Stimulated activated CD8-positive, alpha-beta memory T cell treated with anti-CD3 and anti-CD28 coated beads, Interleukin-4, amount 100 ng/mL, for 24 hours (primary cell): ENCODE data around the gene AHNAK.
"Not testable (repeated sequence)": the region's sequence is repeated elsewhere in the genome, so short reads cannot be mapped to it uniquely, and the experiment has no call there.

ENCODE experiments used
- DNase-seq: peaks from one replicate; pipeline ENCODE4 v3.0.0-alpha.2; 2020; ENCODE audit warnings: low read depth

The AHNAK gene

DNA sequence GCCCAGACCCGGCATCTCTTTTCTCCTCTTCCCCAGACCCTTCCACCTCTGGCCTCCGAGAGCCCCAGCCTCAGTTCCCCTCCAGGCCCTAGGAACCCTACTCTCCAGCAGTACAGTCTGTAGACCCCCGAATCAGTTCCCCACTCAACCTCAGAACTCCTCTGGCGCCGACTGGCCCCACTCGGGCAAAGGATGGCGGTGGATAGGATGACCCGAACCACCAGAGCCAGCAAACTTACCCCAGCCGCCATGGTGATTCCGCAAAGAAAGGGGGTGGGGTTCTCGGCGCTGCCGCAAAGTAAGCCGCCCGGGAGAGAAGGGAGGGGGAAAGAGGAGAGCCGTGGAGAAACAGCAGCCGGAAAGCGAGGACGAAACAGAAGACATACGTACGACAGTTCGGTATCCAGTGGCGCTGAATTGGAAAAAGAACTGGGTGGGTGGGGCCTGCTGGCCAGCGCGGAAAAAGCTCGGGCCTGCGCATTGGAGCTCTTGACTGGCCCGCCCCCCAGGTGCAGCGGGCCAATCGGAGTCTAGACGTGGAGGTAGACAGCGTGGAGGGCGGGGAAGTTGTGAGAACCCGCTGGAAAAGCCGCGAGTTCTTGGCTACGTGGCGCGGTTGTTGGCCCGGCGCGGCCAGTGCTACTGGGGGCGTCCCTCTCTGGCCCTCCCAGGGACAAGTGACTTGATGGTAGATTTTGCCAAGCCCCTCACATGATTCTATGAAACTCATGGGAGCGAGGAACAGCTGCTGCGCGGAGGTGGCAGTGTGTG, 27.2 kb upstream of the AHNAK start, which contains the start of gene EEF1G:
EEF1G (minus strand) TSS at position 300 of the 771 bp plus-strand sequence; CDS start at position 251, 49 bp downstream.
- peak; percentile 94 for DNase-seq

DNA sequence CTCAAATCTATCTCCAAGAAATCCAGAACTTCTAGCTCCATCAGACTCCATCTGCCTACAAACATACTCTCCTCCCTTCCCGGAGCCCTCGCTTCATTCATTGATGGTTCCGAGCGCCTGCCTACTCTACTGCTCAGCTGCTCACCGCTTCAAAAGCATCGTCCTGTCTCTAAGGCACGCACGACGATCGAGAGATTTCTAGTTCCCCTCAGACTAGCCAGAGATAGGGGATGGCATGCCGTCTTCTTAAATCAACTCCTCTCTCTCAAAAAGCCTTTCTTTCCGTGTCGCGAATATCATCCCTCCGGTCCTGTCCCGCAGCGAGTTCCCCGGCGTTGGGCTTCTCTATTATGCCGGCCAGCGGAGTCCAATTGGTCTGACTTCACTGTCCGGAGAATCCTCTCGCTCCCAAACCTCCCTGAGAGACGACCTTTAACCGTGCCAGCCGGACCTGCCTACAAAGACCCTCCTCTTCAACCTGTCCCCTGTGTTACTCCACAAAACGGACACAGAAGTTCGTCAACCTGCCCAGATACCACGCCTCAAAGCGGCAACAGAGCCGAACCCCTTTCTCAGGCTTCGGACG, 26.5 kb upstream of the AHNAK start:
- no peak for DNase-seq

DNA sequence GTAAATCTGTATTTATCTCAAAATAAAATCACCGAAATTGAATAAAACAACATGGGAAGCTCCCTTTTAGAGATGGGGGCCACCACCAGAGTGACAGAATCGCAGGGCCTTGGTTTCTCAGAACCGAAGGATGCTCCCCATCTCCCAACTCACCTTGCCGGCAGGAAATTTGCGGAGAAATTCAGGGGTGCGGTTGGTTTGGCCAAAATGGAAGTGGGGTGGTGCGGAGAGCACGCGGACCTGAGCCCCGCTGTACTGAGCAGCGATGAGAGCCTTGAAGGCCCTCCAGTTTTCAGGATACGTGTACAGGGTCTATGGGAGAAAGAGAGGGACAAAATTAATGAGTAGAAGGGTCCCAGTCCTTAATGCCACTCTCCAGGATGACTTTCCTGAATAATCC, 25.8 kb upstream of the AHNAK start:
- DNase-seq = no peak

DNA sequence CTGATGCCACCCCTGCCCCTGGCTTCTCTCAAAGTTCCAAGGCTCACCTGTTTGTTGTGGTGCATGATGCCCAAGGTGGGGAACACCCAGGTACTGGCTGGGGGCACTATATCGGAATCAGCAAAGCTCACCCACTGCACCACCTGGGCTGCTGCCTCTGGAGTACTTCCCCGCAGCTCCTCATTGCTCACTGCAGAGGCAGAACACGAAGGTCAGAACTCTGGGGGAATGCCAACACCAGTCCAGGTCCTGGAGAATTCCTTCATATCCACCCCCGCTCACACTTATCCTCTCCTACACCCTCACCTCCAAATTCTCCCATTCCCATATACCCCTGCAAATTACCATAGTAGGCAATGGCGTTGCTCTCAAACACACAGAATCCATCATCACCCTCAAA, 24.9 kb upstream of the AHNAK start:
- not testable (repeated sequence) for DNase-seq

DNA sequence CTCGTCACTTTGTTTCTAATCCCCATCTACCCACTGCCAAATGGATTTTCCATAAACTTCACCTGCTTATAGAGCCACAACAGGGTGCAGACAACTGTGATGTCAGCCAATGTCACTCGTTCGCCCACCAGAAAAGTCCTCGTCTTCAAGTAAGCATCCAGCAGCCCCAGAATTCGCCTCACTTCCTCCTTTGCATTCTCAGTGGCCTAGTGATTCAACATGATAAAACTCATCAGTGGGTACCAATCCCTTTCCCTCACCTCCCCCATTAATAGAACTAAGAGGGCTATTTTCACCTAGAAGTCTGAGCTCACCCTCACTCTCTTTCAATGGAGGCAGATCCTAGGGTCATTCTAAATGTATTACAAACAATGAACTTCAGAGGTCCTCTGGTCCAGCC, 24.3 kb upstream of the AHNAK start:
- DNase-seq = not testable (repeated sequence)

DNA sequence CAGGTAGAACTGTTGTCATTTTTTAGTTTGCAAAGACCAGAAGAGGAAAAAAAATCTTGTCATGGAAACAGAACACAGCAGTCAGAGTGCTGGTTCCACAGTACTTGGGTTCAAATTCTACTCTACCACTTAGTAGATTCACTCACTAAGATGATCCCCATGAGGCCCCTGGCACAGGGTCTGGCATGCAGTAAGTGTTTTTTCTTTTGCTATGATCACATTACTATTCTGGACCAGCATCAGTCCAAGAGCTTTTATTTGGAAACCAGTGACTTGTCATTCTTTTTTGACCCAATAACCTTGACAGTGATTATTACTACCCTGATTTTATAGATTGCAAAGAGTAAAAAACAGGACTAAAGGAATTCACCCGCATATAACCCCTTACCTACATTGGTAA, 23.0 kb upstream of the AHNAK start:
- no peak for DNase-seq

DNA sequence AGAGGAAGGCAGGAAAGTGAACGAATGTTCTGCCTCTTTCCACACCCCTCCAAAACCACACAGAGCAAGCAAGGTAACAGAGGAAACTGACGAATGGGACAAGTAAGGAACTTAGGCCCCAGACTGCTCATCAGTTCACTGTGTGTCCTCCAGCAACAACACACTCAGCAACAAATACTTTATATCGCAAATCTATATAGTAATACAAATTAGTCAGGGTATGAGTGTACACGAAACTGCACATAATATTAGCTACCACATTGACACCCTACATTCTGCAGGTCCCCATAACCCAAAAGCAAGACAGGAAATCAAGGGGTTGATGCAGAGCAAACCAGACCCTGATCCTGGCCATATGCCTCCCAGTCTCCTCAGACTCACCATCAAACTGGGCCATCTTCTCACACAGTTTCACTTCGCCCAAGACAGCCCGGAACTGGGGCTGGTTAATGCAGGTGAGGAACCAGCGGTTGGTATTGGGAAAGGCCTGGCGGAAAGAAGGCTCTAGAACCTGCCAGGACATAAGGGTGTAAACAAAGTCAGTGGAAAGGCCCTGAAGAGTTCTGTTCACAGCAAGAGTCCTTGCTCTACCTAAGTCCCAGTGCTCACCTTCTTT, 20.5 kb upstream of the AHNAK start:
- no peak for DNase-seq

DNA sequence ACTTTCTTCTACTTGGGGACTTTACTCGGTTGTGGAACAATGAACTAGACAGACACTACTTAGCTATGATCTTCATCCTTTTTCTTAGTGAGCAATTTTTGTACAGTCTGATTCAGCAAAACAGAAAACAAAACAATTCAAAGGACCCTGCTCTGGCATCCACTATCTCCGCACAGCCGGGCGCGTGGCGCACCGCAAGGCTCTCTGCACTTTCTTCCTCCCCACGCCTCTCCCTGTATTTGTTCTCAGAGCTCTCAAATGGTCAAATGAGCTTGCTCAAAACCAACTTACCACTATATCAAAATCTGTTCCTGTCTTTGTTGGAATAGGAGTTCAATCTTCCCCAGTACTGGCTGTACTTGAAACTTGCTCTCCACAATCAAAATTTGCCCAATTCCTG, 19.6 kb upstream of the AHNAK start:
- no peak for DNase-seq

DNA sequence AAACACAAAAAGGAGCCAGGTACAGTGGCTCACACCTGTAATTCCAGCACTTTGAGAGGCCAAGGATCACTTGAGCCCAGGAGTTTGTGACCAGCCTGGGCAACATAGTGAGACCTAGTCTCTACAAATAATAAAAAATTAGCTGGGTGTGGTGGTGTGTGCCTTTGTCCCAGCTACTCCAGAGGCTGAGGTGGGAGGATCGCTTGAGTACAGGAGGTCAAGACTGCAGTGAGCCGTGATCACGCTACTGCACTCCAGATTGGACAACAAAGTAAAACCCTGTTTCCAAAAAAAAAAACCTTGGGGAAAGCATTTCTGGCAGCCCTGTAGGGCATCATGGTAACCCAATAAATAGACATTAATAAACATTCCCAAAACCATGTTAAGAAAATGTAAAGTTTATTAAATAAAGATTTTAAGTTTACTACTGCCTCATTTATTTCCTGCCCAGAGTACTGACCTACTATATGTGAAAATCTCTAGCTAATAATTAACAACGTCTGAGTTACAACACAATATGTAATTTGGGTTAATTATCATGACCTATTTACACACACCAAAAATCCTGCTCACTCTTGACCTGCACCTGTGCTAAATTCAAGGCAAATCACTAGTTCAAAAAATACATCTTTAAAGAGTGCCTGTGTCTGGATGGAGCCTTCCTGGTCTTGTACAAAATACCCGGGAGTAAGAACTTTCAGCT, 18.6 kb upstream of the AHNAK start:
- DNase-seq = no peak

DNA sequence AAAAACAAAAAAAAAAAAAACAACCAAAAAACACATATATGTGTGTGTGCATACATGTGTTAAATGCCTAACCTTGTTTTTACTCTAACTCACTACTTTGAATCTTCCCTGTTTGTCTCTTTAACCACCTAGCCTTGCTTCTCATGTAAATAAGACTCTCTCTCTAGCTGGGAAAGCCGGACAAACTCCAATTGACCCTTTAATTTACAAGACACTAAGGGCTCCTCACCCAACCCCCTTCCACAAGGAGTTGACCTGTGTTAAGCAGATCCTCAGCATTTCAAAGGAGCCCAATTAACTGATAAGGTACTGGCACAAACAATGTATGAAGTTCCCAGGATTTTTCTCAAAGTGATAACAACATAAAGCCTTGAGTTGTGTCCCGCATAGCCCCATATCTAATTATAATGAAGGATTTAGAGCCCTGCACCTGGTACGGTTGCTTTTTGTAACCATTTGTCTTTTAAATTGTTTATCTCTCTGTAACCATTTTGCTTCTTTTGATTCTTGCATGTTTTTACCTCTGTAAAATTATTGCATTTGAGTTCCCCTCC, 15.1 kb upstream of the AHNAK start:
- DNase-seq = not testable (repeated sequence)

DNA sequence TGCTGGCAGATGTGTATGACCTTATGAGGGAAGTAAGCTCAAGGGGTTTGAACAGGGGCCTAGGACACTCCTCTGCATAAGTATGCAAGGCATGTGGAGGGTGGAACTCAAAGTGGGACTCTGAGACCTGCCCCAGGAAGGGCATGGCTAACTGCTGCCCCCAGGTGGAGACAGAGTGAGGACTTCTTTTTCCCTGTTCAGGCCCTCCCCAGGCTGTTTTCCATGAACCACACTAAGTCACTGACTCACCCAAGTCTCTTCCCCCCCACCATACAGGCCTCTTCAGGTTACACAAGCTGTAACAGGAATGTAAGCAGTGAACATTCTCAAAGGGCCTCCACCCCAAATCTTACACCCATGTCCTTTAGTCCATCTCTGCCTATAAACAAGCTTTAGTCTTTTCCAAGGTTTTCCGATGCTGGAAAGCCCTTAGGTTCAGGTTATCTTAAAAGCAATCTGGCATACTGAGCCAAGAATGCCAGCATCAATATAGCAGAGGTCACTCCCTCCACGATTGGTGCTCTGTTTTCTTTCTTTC, 14.0 kb upstream of the AHNAK start:
- no peak for DNase-seq

DNA sequence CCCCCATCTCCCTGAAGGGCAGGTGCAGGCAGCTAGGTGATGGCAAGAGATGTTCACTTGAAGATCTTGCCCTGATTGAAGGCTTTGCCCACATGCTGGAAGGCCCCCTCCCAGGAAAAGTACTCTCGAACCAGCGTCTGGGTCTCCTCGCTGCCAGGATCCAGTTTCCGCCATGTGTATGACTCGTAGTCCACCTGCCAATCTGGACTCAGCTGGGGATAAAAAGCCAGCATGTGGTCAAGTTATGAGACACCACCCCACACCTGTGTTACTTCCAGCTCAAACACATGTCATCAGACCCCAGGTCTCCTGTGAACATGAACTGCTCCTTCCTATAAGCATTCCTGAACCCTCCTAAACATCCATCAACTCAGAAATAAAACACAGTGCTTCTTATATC, 13.0 kb upstream of the AHNAK start:
- DNase-seq = not testable (repeated sequence)

DNA sequence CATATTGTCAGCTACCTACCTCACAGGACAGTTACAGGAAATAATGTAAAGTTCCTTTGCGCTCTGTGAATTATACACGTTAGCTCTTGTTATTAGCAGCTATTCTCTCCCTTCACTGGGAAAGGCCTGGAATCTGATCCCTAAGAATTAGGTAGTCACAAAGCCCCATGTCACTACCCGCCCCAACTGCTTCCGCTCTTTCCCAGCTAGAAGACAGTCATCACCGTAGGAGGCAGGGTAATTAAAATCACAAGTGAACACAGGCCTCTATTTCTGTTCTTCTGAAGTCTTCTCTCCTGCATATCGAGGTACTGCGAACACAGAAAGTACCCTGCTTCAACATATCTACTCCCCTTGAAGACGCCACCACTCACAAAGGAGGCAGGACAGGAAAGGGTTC, 12.6 kb upstream of the AHNAK start:
- no peak for DNase-seq

DNA sequence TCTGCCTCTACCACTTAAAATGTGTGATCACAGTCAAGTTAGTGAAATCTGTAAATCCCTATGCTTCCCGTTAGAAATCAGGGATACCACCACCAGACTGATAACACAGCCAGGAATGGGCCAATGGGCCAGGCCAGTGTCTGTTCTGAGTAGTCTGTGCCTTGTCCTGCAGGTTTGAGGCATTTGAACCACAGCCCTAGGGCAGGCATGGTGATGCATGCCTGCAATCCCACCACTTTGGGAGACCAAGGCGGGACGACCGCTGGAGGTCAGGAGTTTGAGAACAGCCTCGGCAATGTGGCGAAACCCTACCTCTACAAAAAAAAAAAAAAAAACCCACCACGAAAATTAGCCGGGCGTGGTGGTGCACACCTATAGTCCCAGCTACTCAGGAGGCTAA, 12.1 kb upstream of the AHNAK start:
- no peak for DNase-seq

DNA sequence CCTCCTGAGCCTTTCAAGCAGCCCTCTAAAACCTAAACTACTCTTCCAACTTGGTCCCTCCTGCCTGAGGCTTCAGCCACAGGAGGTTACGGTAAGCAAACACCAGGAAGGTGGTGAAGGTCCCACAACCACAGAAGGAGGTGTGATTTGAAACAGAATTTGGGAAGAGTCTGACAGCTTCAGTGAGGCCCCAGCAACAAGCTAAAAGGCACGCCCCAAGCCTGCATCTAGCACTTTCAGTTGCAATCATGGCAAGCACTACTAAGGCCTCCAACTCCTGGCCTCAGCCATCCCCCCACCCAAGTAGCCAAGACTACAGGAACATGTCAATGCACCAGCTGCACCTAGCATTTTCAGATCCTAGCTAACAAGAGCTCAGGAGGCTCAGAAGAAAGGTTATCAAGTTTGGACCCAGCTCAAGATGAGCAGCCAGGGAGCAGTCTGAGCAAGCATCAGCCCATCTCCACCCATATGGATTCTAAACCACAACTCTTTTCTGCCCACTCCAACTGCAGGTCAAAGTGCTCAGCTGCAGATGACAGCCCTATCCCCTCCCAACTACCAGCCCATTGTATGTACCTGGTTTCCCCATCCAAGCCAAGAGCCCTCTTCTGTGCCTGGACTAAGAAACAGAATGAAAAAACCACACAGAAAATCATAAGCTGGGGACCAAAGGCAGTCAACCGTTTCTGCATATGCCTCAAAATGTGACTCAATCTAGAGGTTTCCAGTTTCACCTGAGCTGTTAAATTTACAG, 10.4 kb upstream of the AHNAK start:
- no peak for DNase-seq

DNA sequence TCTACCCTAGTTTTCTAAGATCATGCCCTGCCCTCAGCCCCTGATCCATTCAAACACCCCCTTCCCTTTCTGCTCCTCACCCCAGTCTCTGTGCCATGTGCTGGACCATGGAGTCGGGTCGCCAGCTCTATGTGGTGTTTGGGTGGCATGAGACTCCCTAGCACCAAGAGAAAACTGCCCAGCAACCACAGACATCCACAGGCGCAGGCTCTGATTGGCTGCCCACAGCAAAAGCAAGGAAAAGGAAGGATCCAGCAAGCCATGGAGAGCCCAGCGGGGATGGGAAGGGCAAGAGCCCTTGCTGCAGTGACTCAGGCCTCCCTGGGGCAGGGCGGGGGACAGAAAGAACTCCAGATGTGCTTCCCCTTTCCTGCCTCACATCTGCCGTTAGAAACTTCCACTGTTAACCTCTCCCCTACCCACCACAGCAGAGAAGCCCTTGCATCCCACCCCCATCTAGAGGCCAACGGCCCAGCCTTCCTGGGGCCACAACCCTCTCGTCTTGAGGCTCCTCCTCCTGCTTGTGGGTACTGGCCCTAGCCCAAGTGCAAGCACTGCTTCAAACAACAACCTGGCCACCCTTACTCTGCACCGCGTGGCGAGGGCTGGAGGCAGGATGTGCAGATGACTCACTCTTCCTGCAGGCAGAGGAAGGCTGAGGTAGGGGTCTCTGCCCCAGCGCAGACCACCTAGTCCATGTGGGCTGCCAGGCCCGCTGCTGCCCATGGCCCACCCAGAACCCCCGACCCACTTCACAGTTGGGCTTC, 9.7 kb upstream of the AHNAK start:
- DNase-seq = peak; percentile 73

DNA sequence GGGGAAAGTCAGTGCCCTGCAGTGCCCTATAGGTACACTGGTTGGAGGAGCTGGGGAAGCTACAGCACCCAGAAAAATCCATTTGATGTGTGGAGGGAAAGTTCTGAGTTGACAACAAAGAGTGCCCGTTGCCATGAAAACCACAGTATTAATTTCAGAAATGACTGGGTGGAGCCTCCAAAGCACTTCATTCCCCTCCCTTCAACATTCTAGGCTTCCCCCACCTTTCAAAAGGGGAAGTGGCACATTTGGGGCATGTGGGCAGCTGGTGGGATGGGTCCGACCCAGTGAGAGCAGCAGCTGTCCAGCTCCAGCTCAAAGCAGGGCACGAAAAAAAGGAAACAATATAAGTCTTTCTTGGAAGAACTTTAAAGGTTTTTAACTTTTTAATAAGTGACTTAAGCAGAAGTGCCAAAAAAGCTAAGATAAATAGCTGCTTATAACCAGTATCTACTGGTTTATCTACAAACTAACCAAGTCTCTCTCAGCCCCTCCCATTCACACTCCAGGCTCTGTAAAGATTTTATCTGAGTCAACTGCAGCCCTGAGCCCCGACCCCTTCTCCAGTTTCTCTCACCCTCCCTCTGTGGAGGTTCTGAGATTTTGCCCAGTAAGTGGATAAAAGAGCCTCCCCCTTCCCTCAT, 9.0 kb upstream of the AHNAK start:
- DNase-seq = no peak

DNA sequence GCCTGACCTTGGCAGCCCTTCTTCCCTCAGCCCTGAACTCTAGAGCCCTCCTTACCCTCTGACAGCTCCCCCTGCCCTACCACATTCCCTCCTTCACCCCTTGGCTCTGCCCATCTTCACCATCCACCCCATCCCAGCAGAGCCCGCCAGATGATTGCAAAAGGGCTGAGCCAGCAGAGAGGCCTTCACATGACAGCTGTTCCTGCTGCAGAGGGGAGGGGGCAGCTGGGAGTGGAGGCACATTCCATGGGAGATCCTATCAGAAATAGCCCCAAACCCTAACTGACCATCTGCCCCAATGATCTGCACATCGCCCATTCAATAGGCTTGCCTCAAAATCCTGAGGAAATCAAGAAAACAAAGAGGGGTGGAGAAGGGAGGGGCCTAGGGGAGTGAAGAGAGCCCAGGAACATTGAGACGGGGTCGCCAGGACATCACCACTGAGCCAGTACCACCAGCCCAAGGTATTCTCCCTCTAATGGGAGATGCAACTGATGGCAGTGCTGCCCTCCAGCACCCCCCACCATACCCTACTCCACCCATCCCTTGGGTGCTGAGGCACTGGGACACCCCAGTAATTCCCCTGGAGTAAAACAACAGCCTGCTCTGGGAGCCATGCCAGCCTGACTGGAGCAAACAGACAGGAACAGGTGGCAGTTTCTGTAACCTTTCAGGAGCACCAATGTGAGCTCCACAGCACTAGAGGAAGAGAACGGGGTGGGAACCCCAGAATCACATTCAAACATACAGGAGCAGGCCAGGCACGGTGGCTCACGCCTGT, 8.0 kb upstream of the AHNAK start:
- DNase-seq = no peak

DNA sequence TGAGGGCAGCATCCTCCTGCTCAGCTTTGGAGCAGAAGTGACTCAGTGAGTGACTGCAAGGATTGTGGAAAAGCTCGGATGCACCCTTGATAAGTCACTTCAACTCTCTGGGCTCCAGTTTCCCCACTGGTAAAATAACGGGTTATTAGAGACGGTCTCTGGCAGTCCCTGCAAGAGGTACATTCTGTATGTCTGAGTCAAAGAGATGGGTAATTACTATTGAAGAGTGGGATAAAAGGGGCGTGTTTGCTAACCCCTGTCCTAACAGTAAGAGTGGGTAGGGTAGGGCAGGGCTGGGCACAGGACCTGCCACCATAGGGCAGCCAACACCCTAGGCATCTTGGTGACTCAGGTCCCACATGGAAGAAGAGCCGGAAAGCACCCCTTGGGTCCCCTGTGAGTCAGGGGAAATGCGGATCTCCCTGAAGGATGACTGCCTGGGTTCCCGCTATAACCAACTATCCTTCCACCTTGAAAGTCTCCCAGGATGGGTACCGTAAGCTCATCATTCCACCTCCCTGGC, 7.3 kb upstream of the AHNAK start:
- no peak for DNase-seq
